ENCODE measurements around the gene ACVR1. TPM values are rescaled to one million over a fixed set of nuclear protein-coding genes. Genes with fewer than 3 reads are reported as not detected.

The ACVR1 gene
- total RNA-seq, 2 experiments from 2014 or later, result 8.3 to 10.1 TPM

- ATAC-seq (no peak), DNase-seq (no peak)
- Mint-ChIP-seq H3K27ac (no peak overlapping the region), H3K36me3 (ENCODE audit: low read depth) (no peaks in the 10 kb centered on the region), H3K4me3 (no peak overlapping the region), H3K9me3 (no peaks in the 10 kb centered on the region), H3K4me1 (ENCODE audit: low read depth) (peaks cover 34% of the 10 kb centered on the region), H3K27me3 (no peaks in the 10 kb centered on the region)
- CTCF ChIA-PET, result no interaction called here
- intact Hi-C loops (cut with micrococcal nuclease), result no loop called here
- POLR2A ChIA-PET, result no interaction called here
- no peak for TF ChIP-seq CTCF (IDR thresholded peaks at IDR 0.05)
Measured at GRCh38 chr2:157787364-157787938, 88.7 kb downstream of the ACVR1 start.

- CTCF ChIA-PET, result no interaction called here
- H3K9me3 Mint-ChIP-seq, result no peaks in the 10 kb centered on the region
- H3K27ac Mint-ChIP-seq, result no peak overlapping the region
- no peak overlapping the region for H3K4me3 Mint-ChIP-seq
- no peaks in the 10 kb centered on the region for H3K27me3 Mint-ChIP-seq
- ATAC-seq (no peak), DNase-seq (no peak)
- intact Hi-C loops (cut with micrococcal nuclease), result no loop called here
- H3K36me3 Mint-ChIP-seq (ENCODE audit: low read depth), result no peaks in the 10 kb centered on the region
- peaks cover 40% of the 10 kb centered on the region for H3K4me1 Mint-ChIP-seq (ENCODE audit: low read depth)
- no peak for TF ChIP-seq CTCF (IDR thresholded peaks at IDR 0.05)
- POLR2A ChIA-PET, result no interaction called here
Measured at GRCh38 chr2:157786663-157787363, 89.3 kb downstream of the ACVR1 start.

GRCh38 chr2:157785866-157786662, 90.1 kb downstream of the ACVR1 start:
- peaks cover 46% of the 10 kb centered on the region for H3K4me1 Mint-ChIP-seq (ENCODE audit: low read depth)
- CTCF ChIA-PET, result interaction anchor here (1.2 kb wide), 1 partner anchor 225 kb away, joined by 3 read pairs; no protein-coding TSS in a partner anchor
- ATAC-seq (no peak), DNase-seq (no peak)
- intact Hi-C loops (cut with micrococcal nuclease), result no loop called here
- TF ChIP-seq CTCF (IDR thresholded peaks at IDR 0.05), result no peak
- no peak overlapping the region for H3K4me3 Mint-ChIP-seq
- no peaks in the 10 kb centered on the region for H3K27me3 Mint-ChIP-seq
- H3K27ac Mint-ChIP-seq, result no peak overlapping the region
- H3K36me3 Mint-ChIP-seq (ENCODE audit: low read depth), result no peaks in the 10 kb centered on the region
- no peaks in the 10 kb centered on the region for H3K9me3 Mint-ChIP-seq
- POLR2A ChIA-PET, result no interaction called here

- Mint-ChIP-seq H3K27ac (no peak overlapping the region), H3K27me3 (no peaks in the 10 kb centered on the region), H3K4me3 (no peak overlapping the region), H3K36me3 (ENCODE audit: low read depth) (no peaks in the 10 kb centered on the region), H3K9me3 (no peaks in the 10 kb centered on the region), H3K4me1 (ENCODE audit: low read depth) (peaks cover 46% of the 10 kb centered on the region)
- ChIA-PET CTCF (interaction anchor here (1.2 kb wide), 1 partner anchor 226 kb away, joined by 3 read pairs; no protein-coding TSS in a partner anchor), POLR2A (no interaction called here)
- intact Hi-C loops (cut with micrococcal nuclease), result no loop called here
- no peak for TF ChIP-seq CTCF (IDR thresholded peaks at IDR 0.05)
- no peak for DNase-seq
- ATAC-seq, result no peak
Measured at GRCh38 chr2:157785200-157785599, 90.9 kb downstream of the ACVR1 start.

- no peak for TF ChIP-seq CTCF (IDR thresholded peaks at IDR 0.05)
- DNase-seq (no peak), ATAC-seq (no peak)
- H3K36me3 Mint-ChIP-seq (ENCODE audit: low read depth), result peaks cover 1% of the 10 kb centered on the region
- H3K9me3 Mint-ChIP-seq, result no peaks in the 10 kb centered on the region
- no peaks in the 10 kb centered on the region for H3K27me3 Mint-ChIP-seq
- no peak overlapping the region for H3K27ac Mint-ChIP-seq
- H3K4me1 Mint-ChIP-seq (ENCODE audit: low read depth), result peaks cover 44% of the 10 kb centered on the region
- no peak overlapping the region for H3K4me3 Mint-ChIP-seq
- ChIA-PET POLR2A (no interaction called here), CTCF (interaction anchor here (1.2 kb wide), 1 partner anchor 226 kb away, joined by 3 read pairs; no protein-coding TSS in a partner anchor)
- intact Hi-C loops (cut with micrococcal nuclease), result loop anchor here (5.0 kb wide), 2 partner anchors 88 to 118 kb away; no protein-coding TSS in a partner anchor
Measured at GRCh38 chr2:157784823-157785175, 91.3 kb downstream of the ACVR1 start.
